Endometrium (tissue), 2 donors: ENCODE results near the gene ELMOD1.

Experiments
- FAIRE-seq: peaks from 2 replicates; lab custom pipeline; 2012; peaks lifted over from hg19 to GRCh38; lab: Jason Lieb, UNC
- donor health status: control.
- donor health status: control.

The ELMOD1 gene

GRCh38 chr11:107688322-107688918 is 97.5 kb downstream of the ELMOD1 start:
- no peak for FAIRE-seq

GRCh38 chr11:107689317-107690202 is 98.6 kb downstream of the ELMOD1 start:
- FAIRE-seq = no peak

GRCh38 chr11:107691000-107691750 is 100.2 kb downstream of the ELMOD1 start:
- no peak for FAIRE-seq

- FAIRE-seq = no peak
Observed at GRCh38 chr11:107695446-107695845, 104.5 kb downstream of the ELMOD1 start.

- no peak for FAIRE-seq
Observed at GRCh38 chr11:107696140-107696539, 105.2 kb downstream of the ELMOD1 start.

GRCh38 chr11:107697291-107697690 is 106.3 kb downstream of the ELMOD1 start:
- FAIRE-seq = no peak

- FAIRE-seq = no peak
Observed at GRCh38 chr11:107699371-107700285, 108.7 kb downstream of the ELMOD1 start.

GRCh38 chr11:107702109-107702660 is 111.2 kb downstream of the ELMOD1 start:
- FAIRE-seq = no peak

GRCh38 chr11:107702723-107703122 is 111.8 kb downstream of the ELMOD1 start:
- FAIRE-seq = no peak

- FAIRE-seq = no peak
Observed at GRCh38 chr11:107704451-107704850, 113.5 kb downstream of the ELMOD1 start.

- no peak for FAIRE-seq
Observed at GRCh38 chr11:107705027-107705426, 114.1 kb downstream of the ELMOD1 start.

GRCh38 chr11:107706531-107706930 is 115.6 kb downstream of the ELMOD1 start:
- no peak for FAIRE-seq

GRCh38 chr11:107707215-107707671 is 116.3 kb downstream of the ELMOD1 start:
- no peak for FAIRE-seq

- FAIRE-seq = no peak
Observed at GRCh38 chr11:107707807-107708206, 116.9 kb downstream of the ELMOD1 start.

GRCh38 chr11:107708792-107709191 is 117.8 kb downstream of the ELMOD1 start:
- FAIRE-seq = no peak

GRCh38 chr11:107710301-107710700 is 119.4 kb downstream of the ELMOD1 start:
- no peak for FAIRE-seq

- no peak for FAIRE-seq
Observed at GRCh38 chr11:107711861-107712755, 121.2 kb downstream of the ELMOD1 start, which contains the start of gene SLN. Gene SLN (minus strand): TSS chr11:107712056.

- no peak for FAIRE-seq
Observed at GRCh38 chr11:107713009-107713408, 122.1 kb downstream of the ELMOD1 start.
